OCI-LY7 (cell line): ENCODE results near the gene HIVEP3.

ENCODE experiments used
- CTCF ChIP-seq: fragments of 200-600 bp; sonication (generic); conservative IDR thresholded peaks from 2 replicates; pipeline ENCODE4 v1.5.1; 2014; ENCODE audit warnings: mild to moderate bottlenecking, antibody characterized with exemption, low read length, moderate library complexity, mixed read lengths
- EZH2phosphoT487 ChIP-seq: fragments of 200-600 bp; sonication (generic); IDR thresholded peaks from 2 replicates; pipeline ENCODE4 v1.6.1; 2018; ENCODE audit warnings: low read depth, borderline replicate concordance, mild to moderate bottlenecking, mixed run types, antibody characterized with exemption, low read length, moderate library complexity, mixed read lengths

- no peak for TF ChIP-seq CTCF
- TF ChIP-seq EZH2phosphoT487: no peak
Observed at GRCh38 chr1:41611068-41611931, 307.4 kb downstream of the HIVEP3 start.
